ENCODE results near the gene PTPN1.
"Not testable (repeated sequence)": the region's sequence is repeated elsewhere in the genome, so short reads cannot be mapped to it uniquely, and the experiment has no call there.

The PTPN1 gene

GRCh38 chr20:50594591-50595432 lies 84.6 kb downstream of the PTPN1 start:
- peaks cover 8 to 40% (median 22%) of the 10 kb centered on the region in 10 experiments; a peak in 17 of 20 replicates for H3K4me1 ChIP-seq
- no peaks in the 10 kb centered on the region for H3K9me3 ChIP-seq (replicated peaks in 1 of 11)
- H3K4me2 ChIP-seq, result peak overlapping the region in 8 of 11 experiments; percentile 2 to 55 (median 22); a peak in 11 of 22 replicates
- H4K20me1 ChIP-seq, result peaks cover 0 to 29% (median 0%) of the 10 kb centered on the region in 11 experiments; a peak in 5 of 22 replicates
- H3K27me3 ChIP-seq, result no peaks in the 10 kb centered on the region
- H3K9ac ChIP-seq, result peak overlapping the region in 3 of 11 experiments; percentile 4 to 29 (median 20); a peak in 4 of 22 replicates
- no peak overlapping the region for H3K4me3 ChIP-seq
- H3K27ac ChIP-seq, result no peak overlapping the region; a peak in 1 of 22 replicates
- TF ChIP-seq Cebpa-rat (IDR thresholded peaks at IDR 0.05), result no peak
- H3K36me3 ChIP-seq, result peaks cover 0 to 10% (median 6%) of the 10 kb centered on the region in 11 experiments; a peak in 11 of 22 replicates

GRCh38 chr20:50595433-50595895 lies 85.3 kb downstream of the PTPN1 start:
- peaks cover 0 to 3% (median 0%) of the 10 kb centered on the region in 11 experiments; a peak in 3 of 22 replicates for H3K36me3 ChIP-seq
- TF ChIP-seq Cebpa-rat (IDR thresholded peaks at IDR 0.05), result no peak

GRCh38 chr20:50595988-50596693 lies 86.0 kb downstream of the PTPN1 start:
- peak overlapping the region in 8 of 11 experiments; percentile 2 to 46 (median 22); a peak in 4 of 22 replicates for H3K4me2 ChIP-seq
- H3K27ac ChIP-seq, result no peak overlapping the region
- H4K20me1 ChIP-seq, result peaks cover 0 to 29% (median 0%) of the 10 kb centered on the region in 11 experiments; a peak in 4 of 22 replicates
- peaks cover 0 to 3% (median 0%) of the 10 kb centered on the region in 11 experiments; a peak in 2 of 22 replicates for H3K36me3 ChIP-seq
- no peak overlapping the region for H3K4me3 ChIP-seq
- no peaks in the 10 kb centered on the region for H3K9me3 ChIP-seq (replicated peaks in 1 of 11)
- H3K9ac ChIP-seq, result no peak overlapping the region
- no peaks in the 10 kb centered on the region for H3K27me3 ChIP-seq
- no peak for TF ChIP-seq Cebpa-rat (IDR thresholded peaks at IDR 0.05)
- H3K4me1 ChIP-seq, result peaks cover 8 to 49% (median 28%) of the 10 kb centered on the region in 10 experiments; a peak in 19 of 20 replicates

More at GRCh38 chr20:50595433-50595895, 85.3 kb downstream of the PTPN1 start:
- Histone ChIP-seq H3K4me1 (peaks cover 8 to 42% (median 24%) of the 10 kb centered on the region in 10 experiments; a peak in 17 of 20 replicates), H3K9ac (peak overlapping the region in 1 of 11 experiments; percentile 29; a peak in 2 of 22 replicates), H3K4me3 (no peak overlapping the region), H3K9me3 (replicated peaks in 1 of 11) (no peaks in the 10 kb centered on the region), H3K27me3 (no peaks in the 10 kb centered on the region), H3K27ac (no peak overlapping the region), H4K20me1 (peaks cover 0 to 29% (median 0%) of the 10 kb centered on the region in 11 experiments; a peak in 4 of 22 replicates), H3K4me2 (peak overlapping the region in 6 of 11 experiments; percentile 20 to 55 (median 33); a peak in 8 of 22 replicates)

- Histone ChIP-seq H3K27ac (no peak overlapping the region), H3K9me3 (replicated peaks in 1 of 11) (no peaks in the 10 kb centered on the region), H3K4me2 (peak overlapping the region in 4 of 11 experiments; percentile 2 to 9 (median 4); a peak in 1 of 22 replicates), H4K20me1 (peaks cover 0 to 29% (median 0%) of the 10 kb centered on the region in 11 experiments; a peak in 4 of 22 replicates), H3K36me3 (peaks cover 0 to 3% (median 0%) of the 10 kb centered on the region in 11 experiments; a peak in 2 of 22 replicates), H3K4me3 (no peak overlapping the region), H3K4me1 (peaks cover 12 to 54% (median 33%) of the 10 kb centered on the region in 10 experiments; a peak in 19 of 20 replicates), H3K9ac (no peak overlapping the region), H3K27me3 (no peaks in the 10 kb centered on the region)
- no peak for TF ChIP-seq Cebpa-rat (IDR thresholded peaks at IDR 0.05)
Measured at GRCh38 chr20:50596694-50597021, 86.5 kb downstream of the PTPN1 start.

- no peak for TF ChIP-seq Cebpa-rat (IDR thresholded peaks at IDR 0.05)
- Histone ChIP-seq H3K4me3 (no peak overlapping the region), H3K36me3 (no peaks in the 10 kb centered on the region)
Measured at GRCh38 chr20:50597406-50597969, 87.3 kb downstream of the PTPN1 start.

GRCh38 chr20:50598074-50598473 lies 87.9 kb downstream of the PTPN1 start:
- Histone ChIP-seq H3K4me3 (no peak overlapping the region), H3K4me2 (no peak overlapping the region; a peak in 1 of 22 replicates), H3K9ac (no peak overlapping the region), H3K9me3 (replicated peaks in 1 of 11) (peaks cover 0 to 7% (median 0%) of the 10 kb centered on the region in 11 experiments; a peak in 4 of 22 replicates), H3K4me1 (peaks cover 16 to 67% (median 45%) of the 10 kb centered on the region in 10 experiments; a peak in 19 of 20 replicates), H4K20me1 (peaks cover 0 to 21% (median 0%) of the 10 kb centered on the region in 11 experiments; a peak in 4 of 22 replicates), H3K27me3 (no peaks in the 10 kb centered on the region), H3K27ac (no peak overlapping the region), H3K36me3 (no peaks in the 10 kb centered on the region)
- no peak for TF ChIP-seq Cebpa-rat (IDR thresholded peaks at IDR 0.05)

More at GRCh38 chr20:50597406-50597969, 87.3 kb downstream of the PTPN1 start:
- no peak overlapping the region for H3K4me2 ChIP-seq
- no peak overlapping the region for H3K27ac ChIP-seq
- peaks cover 0 to 23% (median 0%) of the 10 kb centered on the region in 11 experiments; a peak in 4 of 22 replicates for H4K20me1 ChIP-seq
- peaks cover 0 to 2% (median 0%) of the 10 kb centered on the region in 11 experiments; a peak in 2 of 22 replicates for H3K9me3 ChIP-seq (replicated peaks in 1 of 11)
- H3K9ac ChIP-seq, result no peak overlapping the region
- peaks cover 16 to 61% (median 40%) of the 10 kb centered on the region in 10 experiments; a peak in 19 of 20 replicates for H3K4me1 ChIP-seq
- no peaks in the 10 kb centered on the region for H3K27me3 ChIP-seq

- H3K27ac ChIP-seq; H3K4me3 ChIP-seq; H3K9me3 ChIP-seq (replicated peaks in 1 of 11); H3K9ac ChIP-seq; H3K27me3 ChIP-seq; H3K36me3 ChIP-seq: not testable (repeated sequence)
- Histone ChIP-seq H3K4me1 (peaks cover 16 to 71% (median 48%) of the 10 kb centered on the region in 10 experiments; a peak in 19 of 20 replicates), H3K4me2 (peak overlapping the region in 2 of 11 experiments; percentile 3 to 52; a peak in 2 of 22 replicates), H4K20me1 (peaks cover 0 to 18% (median 0%) of the 10 kb centered on the region in 11 experiments; a peak in 4 of 22 replicates)
Measured at GRCh38 chr20:50598768-50599167, 88.6 kb downstream of the PTPN1 start.

- Histone ChIP-seq H3K27ac (no peak overlapping the region), H4K20me1 (peaks cover 0 to 6% (median 0%) of the 10 kb centered on the region in 11 experiments; a peak in 1 of 22 replicates), H3K36me3 (no peaks in the 10 kb centered on the region), H3K9me3 (replicated peaks in 1 of 11) (peaks cover 0 to 7% (median 0%) of the 10 kb centered on the region in 11 experiments; a peak in 4 of 22 replicates), H3K4me1 (peaks cover 16 to 57% (median 37%) of the 10 kb centered on the region in 10 experiments; a peak in 19 of 20 replicates), H3K4me3 (no peak overlapping the region), H3K4me2 (0 out of 22 replicates have a peak overlapping the region, but pooled peaks of 1 of the 11 experiments have one; percentile 47), H3K9ac (no peak overlapping the region), H3K27me3 (no peaks in the 10 kb centered on the region)
- TF ChIP-seq Cebpa-rat (IDR thresholded peaks at IDR 0.05), result no peak
Measured at GRCh38 chr20:50600281-50600895, 90.2 kb downstream of the PTPN1 start.

Measured in BLaER1 treated with 17β-estradiol and CSF1 and Interleukin-3, amounts not matched to agents 10 nM and 100 nM (cell line).